DND-41 (cell line): Measurements from ENCODE around the gene SNAP29.

Experiments
- ATAC-seq: fragments of 200-7000 bp; cut with Tn5 transposase; 3 replicates; pipeline ENCODE4 v1.9.1; 2021; ENCODE audit warnings: low read depth; ENCODE audit not compliant: insufficient read depth
- DNase-seq: peaks from one replicate; pipeline ENCODE4 v3.0.0-alpha.2; 2020
- H2AFZ ChIP-seq: 2 replicates; pipeline ENCODE4 v1.6.0; 2012; ENCODE audit warnings: low read depth, low read length
- H3K27ac ChIP-seq: 2 replicates; pipeline ENCODE4 v1.5.1; 2012; ENCODE audit warnings: low read length, inconsistent platforms
- H3K27me3 ChIP-seq: fragments of 200-600 bp; sonication (generic); 2 replicates; pipeline ENCODE4 v1.6.0; 2012; ENCODE audit warnings: low read length, mild to moderate bottlenecking, inconsistent platforms; ENCODE audit not compliant: insufficient read depth, poor library complexity
- H3K36me3 ChIP-seq: 2 replicates; pipeline ENCODE4 v1.5.1; 2012; ENCODE audit warnings: low read length, inconsistent platforms; ENCODE audit not compliant: insufficient read depth
- H3K4me1 ChIP-seq: 2 replicates; pipeline ENCODE4 v1.5.1; 2012; ENCODE audit warnings: mild to moderate bottlenecking, low read length; ENCODE audit not compliant: insufficient read depth
- H3K4me2 ChIP-seq: 2 replicates; pipeline ENCODE4 v1.6.0; 2012; ENCODE audit warnings: mild to moderate bottlenecking, moderate library complexity, low read length, inconsistent platforms; ENCODE audit not compliant: insufficient read depth
- H3K4me3 ChIP-seq, 2 experiments: fragments of 200-600 bp in 1 of 2; shearing (Covaris generic) in 1 of 2; 2 replicates each; pipeline ENCODE4 v1.5.1; 2012 to 2016; ENCODE audit warnings: inconsistent platforms in 2 of 2, low read length in 2 of 2, mild to moderate bottlenecking in 2 of 2, low read depth in 1 of 2, moderate library complexity in 1 of 2
- H3K79me2 ChIP-seq: 2 replicates; pipeline ENCODE4 v1.6.0; 2012; ENCODE audit warnings: low read length, inconsistent platforms; ENCODE audit not compliant: insufficient read depth
- H3K9ac ChIP-seq: 2 replicates; pipeline ENCODE4 v1.6.0; 2012; ENCODE audit warnings: low read depth, mild to moderate bottlenecking, inconsistent platforms, low read length, moderate library complexity
- H3K9me3 ChIP-seq: 2 replicates; pipeline ENCODE4 v1.5.1; 2012; ENCODE audit warnings: low read length, moderate library complexity, mild to moderate bottlenecking, inconsistent platforms; ENCODE audit not compliant: insufficient read depth, severe bottlenecking
- H4K20me1 ChIP-seq: 2 replicates; pipeline ENCODE4 v1.6.0; 2012; ENCODE audit warnings: low read length; ENCODE audit not compliant: insufficient read depth
- EZH2 ChIP-seq: IDR thresholded peaks from 3 replicates; pipeline ENCODE4 v1.6.1; 2012; ENCODE audit warnings: borderline replicate concordance, low read depth, mild to moderate bottlenecking, moderate library complexity, low read length, inconsistent platforms; ENCODE audit not compliant: severe bottlenecking
- TF ChIP-seq, protein P1 (sequence below): IDR thresholded peaks from 2 replicates; pipeline ENCODE4 v1.5.1; 2012; ENCODE audit warnings: borderline replicate concordance, low read length, moderate library complexity, mild to moderate bottlenecking; ENCODE audit not compliant: poor library complexity, severe bottlenecking; ENCODE audit errors: extremely low read depth

SNAP29 gene

GRCh38 chr22:20875296-20875695 is 16.5 kb downstream of the SNAP29 start:
- Histone ChIP-seq H3K36me3 (peaks cover 30% of the 10 kb centered on the region), H3K4me1 (no peaks in the 10 kb centered on the region), H4K20me1 (no peaks in the 10 kb centered on the region), H3K9ac (no peak overlapping the region), H3K4me3 (no peak overlapping the region), H3K79me2 (no peaks in the 10 kb centered on the region), H3K4me2 (no peak overlapping the region), H2AFZ (no peak overlapping the region), H3K27ac (no peak overlapping the region), H3K9me3 (no peaks in the 10 kb centered on the region), H3K27me3 (no peaks in the 10 kb centered on the region)
- DNase-seq = no peak
- no peak for ATAC-seq
- TF ChIP-seq, protein P1, sequence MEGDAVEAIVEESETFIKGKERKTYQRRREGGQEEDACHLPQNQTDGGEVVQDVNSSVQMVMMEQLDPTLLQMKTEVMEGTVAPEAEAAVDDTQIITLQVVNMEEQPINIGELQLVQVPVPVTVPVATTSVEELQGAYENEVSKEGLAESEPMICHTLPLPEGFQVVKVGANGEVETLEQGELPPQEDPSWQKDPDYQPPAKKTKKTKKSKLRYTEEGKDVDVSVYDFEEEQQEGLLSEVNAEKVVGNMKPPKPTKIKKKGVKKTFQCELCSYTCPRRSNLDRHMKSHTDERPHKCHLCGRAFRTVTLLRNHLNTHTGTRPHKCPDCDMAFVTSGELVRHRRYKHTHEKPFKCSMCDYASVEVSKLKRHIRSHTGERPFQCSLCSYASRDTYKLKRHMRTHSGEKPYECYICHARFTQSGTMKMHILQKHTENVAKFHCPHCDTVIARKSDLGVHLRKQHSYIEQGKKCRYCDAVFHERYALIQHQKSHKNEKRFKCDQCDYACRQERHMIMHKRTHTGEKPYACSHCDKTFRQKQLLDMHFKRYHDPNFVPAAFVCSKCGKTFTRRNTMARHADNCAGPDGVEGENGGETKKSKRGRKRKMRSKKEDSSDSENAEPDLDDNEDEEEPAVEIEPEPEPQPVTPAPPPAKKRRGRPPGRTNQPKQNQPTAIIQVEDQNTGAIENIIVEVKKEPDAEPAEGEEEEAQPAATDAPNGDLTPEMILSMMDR = no peak
- no peak for TF ChIP-seq EZH2

DNA sequence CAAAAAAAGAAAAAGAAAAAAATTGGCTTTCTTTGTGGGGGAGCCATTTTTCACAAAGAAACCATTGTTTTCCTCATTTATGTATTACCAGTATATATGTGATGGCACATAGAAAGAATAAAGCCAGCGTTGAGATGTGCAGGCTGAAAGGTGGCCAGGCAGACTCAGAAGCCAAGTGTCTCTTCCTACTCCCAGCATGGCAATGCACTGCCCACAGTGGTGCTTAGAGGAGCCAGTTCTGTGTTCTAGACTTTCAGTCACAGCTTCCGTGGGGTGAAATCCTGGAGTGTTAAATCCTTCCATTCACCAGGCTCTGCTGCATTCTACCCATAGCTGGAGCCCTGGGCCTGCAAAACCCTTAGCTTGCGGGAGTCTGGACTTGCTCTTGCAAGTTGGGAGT is 18.9 kb downstream of the SNAP29 start:
- Histone ChIP-seq H3K4me2 (no peak overlapping the region), H3K4me1 (no peaks in the 10 kb centered on the region), H3K27me3 (no peaks in the 10 kb centered on the region), H3K9ac (no peak overlapping the region), H4K20me1 (no peaks in the 10 kb centered on the region), H3K79me2 (no peaks in the 10 kb centered on the region), H3K9me3 (no peaks in the 10 kb centered on the region), H2AFZ (no peak overlapping the region), H3K27ac (no peak overlapping the region), H3K36me3 (peaks cover 46% of the 10 kb centered on the region), H3K4me3 (no peak overlapping the region)
- DNase-seq (no peak), ATAC-seq (no peak)
- TF ChIP-seq EZH2 = no peak
- TF ChIP-seq, protein P1 = no peak

DNA sequence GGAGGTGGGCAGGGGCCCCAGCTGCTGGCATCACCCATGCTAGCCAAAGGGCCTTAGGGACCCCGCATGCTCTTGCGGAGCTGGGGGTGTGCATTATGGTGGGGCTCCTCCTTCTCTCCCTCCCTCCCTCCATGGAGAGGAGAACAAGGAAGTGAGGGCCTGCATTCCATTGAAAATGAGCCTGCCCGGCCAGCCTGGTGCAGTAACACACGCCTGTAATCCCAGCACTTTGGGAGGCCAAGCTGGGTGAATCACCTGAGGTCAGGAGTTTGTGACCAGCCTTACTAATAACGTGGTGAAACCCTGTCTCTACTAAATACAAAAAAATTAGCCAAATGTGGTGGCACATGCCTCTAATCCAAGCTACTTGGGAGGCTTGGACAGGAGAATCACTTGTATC is 22.4 kb downstream of the SNAP29 start:
- Histone ChIP-seq H3K9ac (no peak overlapping the region), H3K27ac (no peak overlapping the region), H3K4me1 (no peaks in the 10 kb centered on the region), H3K27me3 (no peaks in the 10 kb centered on the region), H3K9me3 (no peaks in the 10 kb centered on the region), H2AFZ (no peak overlapping the region), H3K4me3 (no peak overlapping the region), H3K4me2 (no peak overlapping the region), H3K79me2 (no peaks in the 10 kb centered on the region), H3K36me3 (peaks cover 57% of the 10 kb centered on the region), H4K20me1 (0 out of 2 replicates have a peak, but pooled peaks cover 4% of the 10 kb centered on the region)
- TF ChIP-seq EZH2 = no peak
- TF ChIP-seq, protein P1 = no peak
- DNase-seq (no peak), ATAC-seq (no peak)
